Measurements from ENCODE around the gene STAP2.
A peak's percentile ranks its signal among the peaks of the same experiment; 100 is the strongest.

The STAP2 gene

GRCh38 chr19:4380254-4380727 lies 41.7 kb upstream of the STAP2 start:
- Histone ChIP-seq H3K4me1 (ENCODE audit: control insufficient read depth in 1 of 2, insufficient read depth in 2 of 2, low read length in 2 of 2) (peaks cover 20 to 23% of the 10 kb centered on the region in 2 experiments), H2BK120ac (ENCODE audit: insufficient read depth, low read length, poor library complexity) (no peak overlapping the region)
- no CpG with 5 or more reads among the region's 17 CpGs for WGBS (ENCODE audit: extremely low coverage, insufficient coverage, insufficient read length)

GRCh38 chr19:4379383-4380253 lies 41.0 kb upstream of the STAP2 start:
- H2BK5ac ChIP-seq (ENCODE audit: low read depth, low read length, poor library complexity): no peak overlapping the region
- H2BK120ac ChIP-seq (ENCODE audit: insufficient read depth, low read length, poor library complexity): no peak overlapping the region
- no peak overlapping the region for H2BK12ac ChIP-seq (ENCODE audit: low read length)
- peak; percentile 89 to 94 for DNase-seq
- H3K79me2 ChIP-seq (ENCODE audit: control insufficient read depth, insufficient read depth, low read length, poor library complexity): peaks cover 13% of the 10 kb centered on the region
- no peak overlapping the region for H3K27ac ChIP-seq (ENCODE audit: low read depth, low read length)
- no CpG with 5 or more reads among the region's 20 CpGs for WGBS (ENCODE audit: extremely low coverage, insufficient coverage, insufficient read length)
- peaks cover 13 to 29% of the 10 kb centered on the region in 2 experiments for H3K36me3 ChIP-seq (ENCODE audit: control insufficient read depth in 1 of 2, insufficient read depth in 2 of 2, low read length in 2 of 2)
- no peak overlapping the region for H3K23ac ChIP-seq (ENCODE audit: low read length)
- no peak overlapping the region for H2AK5ac ChIP-seq (ENCODE audit: low read length)
- H4K12ac ChIP-seq (ENCODE audit: low read depth, low read length): no peak overlapping the region
- peak overlapping the region; percentile 39 for H3K4ac ChIP-seq (ENCODE audit: low read depth, low read length)
- no peak overlapping the region for H2AFZ ChIP-seq (ENCODE audit: insufficient read depth, low read length, poor library complexity)
- peak overlapping the region; percentile 41 for H3K4me3 ChIP-seq (ENCODE audit: low read depth, low read length)
- no peak overlapping the region for H3K14ac ChIP-seq (ENCODE audit: low read length)
- no peak overlapping the region for H4K91ac ChIP-seq (ENCODE audit: low read depth, low read length)
- H3K79me1 ChIP-seq (ENCODE audit: low read length): peaks cover 18% of the 10 kb centered on the region
- H3K4me2 ChIP-seq (ENCODE audit: low read length): no peak overlapping the region
- no peak overlapping the region for H3K9ac ChIP-seq (ENCODE audit: low read length)
- no peak overlapping the region for H4K8ac ChIP-seq (ENCODE audit: low read depth, low read length)
- peaks cover 25 to 30% of the 10 kb centered on the region in 2 experiments for H3K4me1 ChIP-seq (ENCODE audit: control insufficient read depth in 1 of 2, insufficient read depth in 2 of 2, low read length in 2 of 2)
- no peaks in the 10 kb centered on the region for H3K27me3 ChIP-seq (ENCODE audit: insufficient read depth, low read length)
- H3K18ac ChIP-seq (ENCODE audit: low read length): peak overlapping the region; percentile 5
- peaks cover 3% of the 10 kb centered on the region for H3K9me3 ChIP-seq (ENCODE audit: insufficient read depth, low read depth, low read length)

More at GRCh38 chr19:4380254-4380727, 41.7 kb upstream of the STAP2 start:
- no peak overlapping the region for H3K4me2 ChIP-seq (ENCODE audit: low read length)
- peaks cover 18 to 34% of the 10 kb centered on the region in 2 experiments for H3K36me3 ChIP-seq (ENCODE audit: control insufficient read depth in 1 of 2, insufficient read depth in 2 of 2, low read length in 2 of 2)
- H3K9ac ChIP-seq (ENCODE audit: low read length): no peak overlapping the region
- H3K4ac ChIP-seq (ENCODE audit: low read depth, low read length): no peak overlapping the region
- no peak overlapping the region for H4K8ac ChIP-seq (ENCODE audit: low read depth, low read length)
- peaks cover 10% of the 10 kb centered on the region for H3K79me2 ChIP-seq (ENCODE audit: control insufficient read depth, insufficient read depth, low read length, poor library complexity)
- H2BK5ac ChIP-seq (ENCODE audit: low read depth, low read length, poor library complexity): no peak overlapping the region
- no peak overlapping the region for H2BK12ac ChIP-seq (ENCODE audit: low read length)
- H2AK5ac ChIP-seq (ENCODE audit: low read length): no peak overlapping the region
- H4K91ac ChIP-seq (ENCODE audit: low read depth, low read length): no peak overlapping the region
- no peak overlapping the region for H4K12ac ChIP-seq (ENCODE audit: low read depth, low read length)
- H3K4me3 ChIP-seq (ENCODE audit: low read depth, low read length): no peak overlapping the region
- peaks cover 3% of the 10 kb centered on the region for H3K9me3 ChIP-seq (ENCODE audit: insufficient read depth, low read depth, low read length)
- H3K18ac ChIP-seq (ENCODE audit: low read length): no peak overlapping the region
- DNase-seq: peak in 1 of 2 donors; percentile 29
- no peak overlapping the region for H3K23ac ChIP-seq (ENCODE audit: low read length)
- no peak overlapping the region for H2AFZ ChIP-seq (ENCODE audit: insufficient read depth, low read length, poor library complexity)
- peaks cover 14% of the 10 kb centered on the region for H3K79me1 ChIP-seq (ENCODE audit: low read length)
- no peaks in the 10 kb centered on the region for H3K27me3 ChIP-seq (ENCODE audit: insufficient read depth, low read length)
- no peak overlapping the region for H3K27ac ChIP-seq (ENCODE audit: low read depth, low read length)
- H3K14ac ChIP-seq (ENCODE audit: low read length): no peak overlapping the region

GRCh38 chr19:4378886-4379285 lies 40.3 kb upstream of the STAP2 start:
- no CpG with 5 or more reads among the region's 11 CpGs for WGBS (ENCODE audit: extremely low coverage, insufficient coverage, insufficient read length)
- H2AFZ ChIP-seq (ENCODE audit: insufficient read depth, low read length, poor library complexity): no peak overlapping the region

GRCh38 chr19:4376991-4377781 lies 38.6 kb upstream of the STAP2 start:
- H3K9me3 ChIP-seq (ENCODE audit: insufficient read depth, low read depth, low read length): peaks cover 3% of the 10 kb centered on the region
- DNase-seq: no peak

More at GRCh38 chr19:4378886-4379285, 40.3 kb upstream of the STAP2 start:
- peaks cover 16% of the 10 kb centered on the region for H3K79me2 ChIP-seq (ENCODE audit: control insufficient read depth, insufficient read depth, low read length, poor library complexity)
- H3K36me3 ChIP-seq (ENCODE audit: control insufficient read depth in 1 of 2, insufficient read depth in 2 of 2, low read length in 2 of 2): peaks cover 7 to 22% of the 10 kb centered on the region in 2 experiments
- H3K27ac ChIP-seq (ENCODE audit: low read depth, low read length): no peak overlapping the region
- H3K9me3 ChIP-seq (ENCODE audit: insufficient read depth, low read depth, low read length): peaks cover 3% of the 10 kb centered on the region
- H3K9ac ChIP-seq (ENCODE audit: low read length): no peak overlapping the region
- H4K12ac ChIP-seq (ENCODE audit: low read depth, low read length): no peak overlapping the region
- peak overlapping the region; percentile 8 for H3K4ac ChIP-seq (ENCODE audit: low read depth, low read length)
- no peak overlapping the region for H2BK5ac ChIP-seq (ENCODE audit: low read depth, low read length, poor library complexity)
- H2BK12ac ChIP-seq (ENCODE audit: low read length): no peak overlapping the region
- H2BK120ac ChIP-seq (ENCODE audit: insufficient read depth, low read length, poor library complexity): no peak overlapping the region
- H3K23ac ChIP-seq (ENCODE audit: low read length): no peak overlapping the region
- no peak overlapping the region for H4K8ac ChIP-seq (ENCODE audit: low read depth, low read length)
- H3K4me1 ChIP-seq (ENCODE audit: control insufficient read depth in 1 of 2, insufficient read depth in 2 of 2, low read length in 2 of 2): peaks cover 33 to 37% of the 10 kb centered on the region in 2 experiments
- no peak overlapping the region for H3K4me2 ChIP-seq (ENCODE audit: low read length)
- no peak overlapping the region for H4K91ac ChIP-seq (ENCODE audit: low read depth, low read length)
- DNase-seq: no peak
- peaks cover 25% of the 10 kb centered on the region for H3K79me1 ChIP-seq (ENCODE audit: low read length)
- H3K4me3 ChIP-seq (ENCODE audit: low read depth, low read length): no peak overlapping the region
- H2AK5ac ChIP-seq (ENCODE audit: low read length): no peak overlapping the region
- no peak overlapping the region for H3K18ac ChIP-seq (ENCODE audit: low read length)
- no peak overlapping the region for H3K14ac ChIP-seq (ENCODE audit: low read length)
- no peaks in the 10 kb centered on the region for H3K27me3 ChIP-seq (ENCODE audit: insufficient read depth, low read length)

More at GRCh38 chr19:4376991-4377781, 38.6 kb upstream of the STAP2 start:
- Histone ChIP-seq H3K36me3 (ENCODE audit: control insufficient read depth in 1 of 2, insufficient read depth in 2 of 2, low read length in 2 of 2) (peaks cover 7 to 17% of the 10 kb centered on the region in 2 experiments), H2BK12ac (ENCODE audit: low read length) (no peak overlapping the region), H3K4me3 (ENCODE audit: low read depth, low read length) (no peak overlapping the region), H3K4ac (ENCODE audit: low read depth, low read length) (no peak overlapping the region), H3K79me2 (ENCODE audit: control insufficient read depth, insufficient read depth, low read length, poor library complexity) (peaks cover 23% of the 10 kb centered on the region), H4K12ac (ENCODE audit: low read depth, low read length) (no peak overlapping the region), H2BK5ac (ENCODE audit: low read depth, low read length, poor library complexity) (no peak overlapping the region), H2AFZ (ENCODE audit: insufficient read depth, low read length, poor library complexity) (no peak overlapping the region), H3K4me2 (ENCODE audit: low read length) (no peak overlapping the region), H2BK120ac (ENCODE audit: insufficient read depth, low read length, poor library complexity) (no peak overlapping the region), H3K23ac (ENCODE audit: low read length) (no peak overlapping the region), H2AK5ac (ENCODE audit: low read length) (no peak overlapping the region), H3K27me3 (ENCODE audit: insufficient read depth, low read length) (no peaks in the 10 kb centered on the region), H3K27ac (ENCODE audit: low read depth, low read length) (no peak overlapping the region), H3K14ac (ENCODE audit: low read length) (no peak overlapping the region), H4K8ac (ENCODE audit: low read depth, low read length) (no peak overlapping the region), H3K18ac (ENCODE audit: low read length) (peak overlapping the region; percentile 39), H3K9ac (ENCODE audit: low read length) (no peak overlapping the region), H3K4me1 (ENCODE audit: control insufficient read depth in 1 of 2, insufficient read depth in 2 of 2, low read length in 2 of 2) (peaks cover 50 to 53% of the 10 kb centered on the region in 2 experiments), H3K79me1 (ENCODE audit: low read length) (peaks cover 34% of the 10 kb centered on the region), H4K91ac (ENCODE audit: low read depth, low read length) (no peak overlapping the region)
- WGBS (ENCODE audit: extremely low coverage, insufficient coverage, insufficient read length): no CpG with 5 or more reads among the region's 23 CpGs
